Retinal pigment epithelial cell (primary cell): ENCODE measurements around the gene VPS13D.

Experiments used
- DNase-seq: peaks from one replicate; pipeline ENCODE4 v3.0.0-alpha.2; 2010; ENCODE audit warnings: low read depth
- H3K4me3 ChIP-seq: 2 replicates; pipeline ENCODE4 v1.5.1; 2011; ENCODE audit warnings: mild to moderate bottlenecking, low read length, control low read depth, moderate library complexity
- TF ChIP-seq, protein P1 (sequence below): conservative IDR thresholded peaks from 2 replicates; pipeline ENCODE4 v1.5.1; 2011; ENCODE audit warnings: low read depth, low read length, control low read depth, inconsistent platforms

VPS13D gene

DNA sequence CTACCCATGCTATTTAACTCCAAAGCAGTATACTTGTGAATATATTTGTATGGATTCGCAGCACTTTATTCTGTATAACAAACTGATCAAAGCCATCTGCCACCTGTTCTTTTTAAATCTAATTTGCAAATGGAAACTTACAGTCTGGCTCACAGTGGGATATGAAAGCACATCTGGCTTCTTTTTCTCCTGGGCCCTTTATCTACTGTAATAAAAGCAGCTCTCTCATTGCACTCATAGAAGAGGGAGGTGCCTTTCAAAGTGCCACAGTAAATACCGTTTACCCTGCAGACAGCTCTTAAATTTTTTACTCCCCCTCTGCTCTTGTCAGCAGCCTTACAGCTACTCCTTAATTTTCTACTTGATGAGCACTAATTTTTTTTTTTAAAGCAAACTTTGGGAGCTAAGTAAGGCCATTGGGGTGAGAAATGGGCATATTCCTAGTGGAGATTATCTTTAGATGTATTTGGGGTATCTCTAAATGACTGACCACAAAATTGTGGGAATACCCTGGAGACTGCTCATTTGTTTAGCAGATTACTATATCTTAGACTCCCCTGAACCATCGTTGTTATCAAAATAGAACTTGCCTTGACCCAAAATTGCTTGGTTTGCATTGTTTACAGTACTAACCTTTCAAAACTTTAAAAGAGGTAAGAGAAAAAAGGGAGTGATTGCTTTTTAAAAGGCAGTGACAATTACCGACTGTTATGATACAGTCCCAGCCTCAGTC lies 110.1 kb downstream of the VPS13D start:
- TF ChIP-seq, protein P1, sequence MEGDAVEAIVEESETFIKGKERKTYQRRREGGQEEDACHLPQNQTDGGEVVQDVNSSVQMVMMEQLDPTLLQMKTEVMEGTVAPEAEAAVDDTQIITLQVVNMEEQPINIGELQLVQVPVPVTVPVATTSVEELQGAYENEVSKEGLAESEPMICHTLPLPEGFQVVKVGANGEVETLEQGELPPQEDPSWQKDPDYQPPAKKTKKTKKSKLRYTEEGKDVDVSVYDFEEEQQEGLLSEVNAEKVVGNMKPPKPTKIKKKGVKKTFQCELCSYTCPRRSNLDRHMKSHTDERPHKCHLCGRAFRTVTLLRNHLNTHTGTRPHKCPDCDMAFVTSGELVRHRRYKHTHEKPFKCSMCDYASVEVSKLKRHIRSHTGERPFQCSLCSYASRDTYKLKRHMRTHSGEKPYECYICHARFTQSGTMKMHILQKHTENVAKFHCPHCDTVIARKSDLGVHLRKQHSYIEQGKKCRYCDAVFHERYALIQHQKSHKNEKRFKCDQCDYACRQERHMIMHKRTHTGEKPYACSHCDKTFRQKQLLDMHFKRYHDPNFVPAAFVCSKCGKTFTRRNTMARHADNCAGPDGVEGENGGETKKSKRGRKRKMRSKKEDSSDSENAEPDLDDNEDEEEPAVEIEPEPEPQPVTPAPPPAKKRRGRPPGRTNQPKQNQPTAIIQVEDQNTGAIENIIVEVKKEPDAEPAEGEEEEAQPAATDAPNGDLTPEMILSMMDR = no peak
- no peak overlapping the region for H3K4me3 ChIP-seq
- no peak for DNase-seq

DNA sequence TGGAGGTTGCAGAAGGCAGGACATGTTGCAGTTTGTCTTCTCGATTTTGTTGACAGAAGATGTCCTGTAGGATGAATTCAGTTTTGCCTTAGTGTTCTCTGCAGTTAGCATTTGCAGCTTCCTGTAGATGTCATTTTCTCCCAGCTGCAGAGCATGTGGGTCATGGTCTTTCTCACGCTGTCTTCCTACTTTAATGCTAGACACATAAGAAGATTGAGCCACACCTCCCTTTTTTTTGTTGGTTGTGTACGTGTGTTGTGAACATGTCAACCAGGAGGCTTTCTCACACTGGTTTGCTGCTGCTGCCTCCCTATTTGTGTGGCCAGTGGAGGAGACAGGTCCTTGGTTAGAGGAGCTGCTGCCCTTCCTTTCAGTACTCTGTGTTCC lies 110.7 kb downstream of the VPS13D start:
- TF ChIP-seq, protein P1 = no peak
- H3K4me3 ChIP-seq = no peak overlapping the region
- DNase-seq = no peak

DNA sequence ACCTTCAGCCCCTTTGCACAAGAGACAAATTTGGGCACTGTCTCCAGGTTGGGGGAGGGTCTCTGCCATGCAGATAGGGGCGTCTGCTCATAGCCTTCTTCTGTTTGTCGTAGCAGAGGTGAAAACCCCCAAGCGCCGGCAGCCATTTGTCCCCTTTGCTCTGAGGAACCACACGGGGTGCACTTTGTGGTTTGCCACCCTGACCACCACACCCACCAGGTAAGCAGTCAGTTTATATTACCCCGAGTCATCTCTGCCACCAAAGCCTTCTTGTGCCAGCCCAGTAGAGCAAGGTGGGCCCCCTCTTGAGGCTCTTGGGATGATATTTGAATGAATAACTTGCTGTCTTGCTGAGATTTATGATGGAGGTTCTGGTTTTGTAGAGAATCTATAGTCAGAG lies 111.8 kb downstream of the VPS13D start:
- H3K4me3 ChIP-seq = no peak overlapping the region
- TF ChIP-seq, protein P1 = no peak
- DNase-seq = no peak

DNA sequence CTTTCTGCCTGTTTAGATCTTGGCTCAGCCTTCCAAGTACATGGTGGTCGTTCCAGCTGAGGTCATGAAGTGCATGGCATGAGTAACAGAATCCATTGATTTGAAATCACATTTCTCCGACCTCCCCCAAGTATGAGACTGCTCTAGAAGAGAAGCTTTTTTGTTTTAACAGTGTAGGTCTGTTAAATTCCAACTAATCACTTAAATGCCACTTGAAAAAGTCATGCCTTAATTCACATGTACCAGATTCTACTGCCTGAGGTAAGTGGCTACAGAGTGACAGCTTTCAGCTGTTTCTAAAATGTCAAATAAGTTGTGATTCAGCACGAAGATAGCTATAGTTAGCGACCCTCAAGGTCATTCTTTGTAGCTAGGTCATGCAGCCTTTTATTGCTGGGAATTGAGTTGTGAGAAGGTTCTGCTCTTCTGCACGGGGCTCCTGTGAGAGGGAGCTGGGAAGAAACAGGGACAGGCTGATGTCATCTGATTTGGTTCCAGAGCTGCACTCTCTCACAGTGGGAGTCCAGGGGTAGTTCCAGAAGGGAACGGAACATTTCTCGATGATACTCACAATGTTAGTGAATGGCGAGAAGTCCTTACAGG lies 112.7 kb downstream of the VPS13D start:
- no peak overlapping the region for H3K4me3 ChIP-seq
- TF ChIP-seq, protein P1 = no peak
- DNase-seq = no peak

DNA sequence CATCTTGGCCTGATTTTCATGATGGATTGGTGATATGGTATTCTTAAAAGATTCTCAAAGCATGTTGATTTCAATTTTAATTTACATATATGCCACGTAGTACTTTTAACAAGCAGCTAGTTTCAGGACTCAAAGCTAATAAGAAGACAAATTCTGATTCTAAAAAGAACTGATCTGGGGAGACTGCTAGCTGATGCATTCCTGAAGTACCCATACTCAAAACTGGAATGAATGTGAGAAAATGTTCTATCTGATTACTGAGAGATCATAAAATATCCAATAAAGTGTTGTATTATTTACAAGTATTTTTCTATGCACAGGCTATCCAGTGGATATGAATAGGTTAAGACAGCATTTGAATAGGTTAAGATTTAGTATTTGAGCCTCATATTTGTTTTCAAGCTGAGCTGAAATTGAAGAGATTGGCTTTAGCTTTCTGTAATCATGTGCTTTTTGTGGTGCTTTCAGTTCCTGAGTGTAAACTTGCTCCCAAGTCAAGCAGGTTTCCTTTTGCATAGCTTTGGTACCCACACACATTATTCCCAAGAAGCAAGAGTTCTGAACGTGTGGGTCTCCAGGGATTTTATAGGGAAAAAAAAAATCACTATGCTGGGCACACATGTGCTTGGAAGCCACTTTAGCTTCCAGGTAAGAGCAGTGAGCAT lies 114.1 kb downstream of the VPS13D start:
- TF ChIP-seq, protein P1 = no peak
- no peak overlapping the region for H3K4me3 ChIP-seq
- DNase-seq = no peak

DNA sequence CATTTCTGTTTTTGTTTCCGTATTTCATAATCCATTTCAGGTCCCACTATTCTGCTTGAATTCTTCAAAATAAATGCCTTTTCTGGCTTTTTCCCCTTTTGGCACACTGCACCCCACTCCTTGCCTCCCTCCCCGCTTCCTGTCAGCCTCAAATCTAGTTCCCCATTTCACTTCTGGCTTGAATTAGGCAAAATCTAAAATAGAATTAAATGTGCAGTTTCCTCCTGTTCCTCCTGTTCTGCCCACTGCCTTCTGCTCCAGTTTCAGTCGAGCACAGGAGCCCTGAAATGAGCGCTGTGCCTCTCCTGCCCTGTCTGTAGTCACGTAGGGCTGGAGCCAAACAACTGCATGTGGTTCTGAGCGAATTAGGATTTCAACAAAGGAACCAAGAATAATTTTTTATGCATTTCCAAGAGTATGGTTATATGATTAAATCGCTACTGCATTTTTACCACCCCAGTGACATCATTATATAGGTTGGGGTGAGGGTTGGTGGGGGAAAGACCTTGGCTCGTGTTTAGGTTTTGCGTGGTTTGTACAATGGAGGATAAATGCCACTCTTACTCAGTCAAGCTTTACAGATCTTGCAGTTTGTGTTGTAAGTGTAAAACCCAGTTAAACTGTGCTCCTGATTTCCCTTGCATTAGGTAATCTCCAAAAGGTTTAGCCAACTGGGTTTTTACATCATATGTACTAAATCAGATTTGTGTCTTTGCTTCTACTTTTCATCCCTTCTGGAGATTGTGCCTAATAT lies 114.9 kb downstream of the VPS13D start:
- TF ChIP-seq, protein P1 = no peak
- DNase-seq = no peak
- H3K4me3 ChIP-seq = no peak overlapping the region
